IMR-90 (cell line): Measurements from ENCODE around the gene DNAJC3. TPM values are rescaled to one million over a fixed set of nuclear protein-coding genes. Genes with fewer than 3 reads are reported as not detected.

Experiments used
- ATAC-seq: fragments of 200-7000 bp; cut with Tn5 transposase; 2 replicates; pipeline ENCODE4 v1.9.1; 2020; ENCODE audit warnings: low read depth, mild to moderate bottlenecking, moderate library complexity
- BruUV-seq: library from RNA; stranded (reverse); fragments of 400-500 nt; replicated peaks from 2 replicates; lab custom pipeline; 2021; lab: Mats Ljungman, UMichigan
- CTCF ChIA-PET: fragments of 300-600 bp; formaldehyde crosslinking; extraction: SDS; loops from one replicate; lab custom pipeline; 2021; ENCODE audit warnings: antibody characterized with exemption; lab: Yijun Ruan, JAX
- POLR2A ChIA-PET: fragments of 300-600 bp; sonication (Branson Sonifier 250); formaldehyde crosslinking; loops from one replicate; lab custom pipeline; 2022; ENCODE audit warnings: antibody characterized with exemption; ENCODE audit not compliant: unreplicated experiment; lab: Charles Lee
- DNase-seq: peaks from one replicate; pipeline ENCODE4 v3.0.0; 2013
- H2AFZ ChIP-seq: replicated peaks from 2 replicates; pipeline ENCODE3; 2013; ENCODE audit warnings: low read length, mild to moderate bottlenecking; ENCODE audit not compliant: poor library complexity
- H2AK5ac ChIP-seq: 2 replicates; pipeline ENCODE4 v1.6.1; 2013; ENCODE audit warnings: low read depth, low read length, inconsistent platforms
- H2AK9ac ChIP-seq: replicated peaks from 2 replicates; pipeline ENCODE3; 2013; ENCODE audit warnings: mild to moderate bottlenecking, low read depth, low read length, moderate library complexity; ENCODE audit not compliant: poor library complexity
- H2BK120ac ChIP-seq: 2 replicates; pipeline ENCODE4 v1.6.1; 2013; ENCODE audit warnings: low read depth, low read length, inconsistent platforms
- H2BK15ac ChIP-seq: 3 replicates; pipeline ENCODE4 v1.6.1; 2013; ENCODE audit warnings: low read depth, low read length, inconsistent platforms
- H2BK20ac ChIP-seq: 2 replicates; pipeline ENCODE4 v1.6.1; 2013; ENCODE audit warnings: low read depth, mild to moderate bottlenecking, inconsistent platforms, low read length, moderate library complexity
- H2BK5ac ChIP-seq: 2 replicates; pipeline ENCODE4 v1.6.1; 2013; ENCODE audit warnings: mild to moderate bottlenecking, low read depth, low read length, inconsistent platforms; ENCODE audit not compliant: poor library complexity, severe bottlenecking
- H3K14ac ChIP-seq: replicated peaks from 2 replicates; pipeline ENCODE4 v1.6.1; 2013; ENCODE audit warnings: low read depth, low read length, inconsistent platforms
- H3K18ac ChIP-seq: 2 replicates; pipeline ENCODE4 v1.6.1; 2013; ENCODE audit warnings: low read depth, low read length, control low read depth
- H3K23ac ChIP-seq: 2 replicates; pipeline ENCODE4 v1.6.1; 2013; ENCODE audit warnings: low read depth, low read length, inconsistent platforms
- H3K27ac ChIP-seq: 2 replicates; pipeline ENCODE4 v1.5.1; 2013; ENCODE audit warnings: mild to moderate bottlenecking, control low read depth, low read length; ENCODE audit not compliant: insufficient read depth
- H3K27me3 ChIP-seq: 2 replicates; pipeline ENCODE4 v1.6.1; 2013; ENCODE audit warnings: low read length; ENCODE audit not compliant: control insufficient read depth, insufficient read depth
- H3K36me3 ChIP-seq: 2 replicates; pipeline ENCODE4 v1.6.1; 2013; ENCODE audit warnings: low read length, mixed read lengths; ENCODE audit not compliant: control insufficient read depth, insufficient read depth
- H3K4ac ChIP-seq: 2 replicates; pipeline ENCODE4 v1.6.1; 2013; ENCODE audit warnings: low read depth, low read length, inconsistent platforms
- H3K4me1 ChIP-seq: 2 replicates; pipeline ENCODE4 v1.6.1; 2013; ENCODE audit warnings: low read length, mixed read lengths; ENCODE audit not compliant: control insufficient read depth, insufficient read depth
- H3K4me2 ChIP-seq: 2 replicates; pipeline ENCODE4 v1.6.1; 2013; ENCODE audit warnings: low read depth, mild to moderate bottlenecking, control low read depth, low read length, moderate library complexity
- H3K4me3 ChIP-seq: 2 replicates; pipeline ENCODE4 v1.5.1; 2013; ENCODE audit warnings: low read depth, mild to moderate bottlenecking, control low read depth, low read length, moderate library complexity; ENCODE audit not compliant: insufficient read depth
- H3K56ac ChIP-seq: 2 replicates; pipeline ENCODE4 v1.6.1; 2013; ENCODE audit warnings: low read length, inconsistent platforms; ENCODE audit not compliant: insufficient read depth; ENCODE audit errors: extremely low read depth
- H3K79me1 ChIP-seq, 2 experiments: 2 replicates each; pipeline ENCODE4 v1.6.1; 2013; ENCODE audit warnings: low read length in 2 of 2, inconsistent platforms in 1 of 2, low read depth in 1 of 2
- H3K9ac ChIP-seq: 2 replicates; pipeline ENCODE4 v1.6.1; 2013; ENCODE audit warnings: low read depth, low read length, control low read depth
- H3K9me1 ChIP-seq: 2 replicates; pipeline ENCODE4 v1.6.1; 2013; ENCODE audit warnings: low read length, inconsistent platforms; ENCODE audit not compliant: insufficient read depth
- H3K9me3 ChIP-seq: 2 replicates; pipeline ENCODE4 v1.6.1; 2013; ENCODE audit warnings: low read length; ENCODE audit not compliant: control insufficient read depth, insufficient read depth
- H4K20me1 ChIP-seq: 2 replicates; pipeline ENCODE4 v1.6.1; 2013; ENCODE audit warnings: low read length, inconsistent platforms; ENCODE audit not compliant: insufficient read depth
- H4K5ac ChIP-seq: 2 replicates; pipeline ENCODE4 v1.6.1; 2013; ENCODE audit warnings: mild to moderate bottlenecking, low read depth, low read length, control low read depth
- H4K8ac ChIP-seq, 2 experiments: 2 replicates each; pipeline ENCODE4 v1.6.1; 2013; ENCODE audit warnings: low read depth in 2 of 2, low read length in 2 of 2, control low read depth in 1 of 2, inconsistent platforms in 1 of 2
- H4K91ac ChIP-seq: 2 replicates; pipeline ENCODE4 v1.6.1; 2013; ENCODE audit warnings: low read depth, low read length, inconsistent platforms; ENCODE audit not compliant: insufficient read depth
- BHLHE40 ChIP-seq: fragments of 150-350 bp; IDR thresholded peaks from 2 replicates; pipeline ENCODE4 v1.6.1; 2016; ENCODE audit warnings: mild to moderate bottlenecking, low read depth, low read length
- CHD1 ChIP-seq: IDR thresholded peaks from 2 replicates; pipeline ENCODE4 v1.6.1; 2012; ENCODE audit warnings: low read depth, low read length, improper control_type of control experiment
- FOS ChIP-seq: fragments of 150-350 bp; IDR thresholded peaks from 2 replicates; pipeline ENCODE4 v1.6.1; 2016; ENCODE audit warnings: low read depth, low read length
- MAFK ChIP-seq: IDR thresholded peaks from 2 replicates; pipeline ENCODE4 v1.6.1; 2012; ENCODE audit warnings: low read depth, low read length, improper control_type of control experiment
- MAZ ChIP-seq: IDR thresholded peaks from 2 replicates; pipeline ENCODE4 v1.6.1; 2012; ENCODE audit warnings: low read depth, mild to moderate bottlenecking, low read length, improper control_type of control experiment, moderate library complexity, borderline replicate concordance
- MXI1 ChIP-seq: IDR thresholded peaks from 2 replicates; pipeline ENCODE4 v1.6.1; 2012; ENCODE audit warnings: low read depth, mild to moderate bottlenecking, low read length, moderate library complexity, borderline replicate concordance
- NFE2L2 ChIP-seq: fragments of 150-350 bp; IDR thresholded peaks from 2 replicates; pipeline ENCODE4 v1.6.1; 2016; ENCODE audit warnings: low read depth, mild to moderate bottlenecking, low read length
- POLR2A ChIP-seq: IDR thresholded peaks from 2 replicates; pipeline ENCODE4 v1.6.1; 2012; ENCODE audit warnings: mild to moderate bottlenecking, low read depth, low read length
- RAD21 ChIP-seq: IDR thresholded peaks from 2 replicates; pipeline ENCODE4 v1.6.1; 2012; ENCODE audit warnings: low read length, improper control_type of control experiment
- RCOR1 ChIP-seq: IDR thresholded peaks from 2 replicates; pipeline ENCODE4 v1.6.1; 2012; ENCODE audit warnings: mild to moderate bottlenecking, low read length, improper control_type of control experiment; ENCODE audit not compliant: insufficient replicate concordance
- RFX5 ChIP-seq: IDR thresholded peaks from 2 replicates; pipeline ENCODE4 v1.8.0; 2012; ENCODE audit warnings: low read depth, mild to moderate bottlenecking, low read length, moderate library complexity
- SMC3 ChIP-seq: fragments of 150-350 bp; IDR thresholded peaks from 2 replicates; pipeline ENCODE4 v1.6.1; 2016; ENCODE audit warnings: low read depth, mild to moderate bottlenecking, antibody characterized with exemption, low read length, moderate library complexity
- WGBS, 2 experiments: methylation state at CpG; one replicate each; pipeline versions ENCODE4 v1.1.5 to v1.1.7; 2013; ENCODE audit warnings: missing lambda C conversion rate in 2 of 2; ENCODE audit not compliant: insufficient read length in 1 of 2; ENCODE audit errors: extremely low coverage in 2 of 2; 5-methylcytosine and 5-hydroxymethylcytosine counted together
- dilution Hi-C: fragments of 300-500 bp; cut with HindIII; formaldehyde crosslinking; loops from one replicate; pipeline ENCODE4 v1.14.3; 2018; ENCODE audit warnings: low sequenced_read_pairs; ENCODE audit not compliant: unreplicated experiment
- in situ Hi-C: fragments of 300-500 bp; cut with MboI; formaldehyde crosslinking; loops from 3 replicates; pipeline ENCODE4 v1.14.3; 2019; ENCODE audit warnings: low sequenced_read_pairs, inconsistent platforms, mixed read lengths
- intact Hi-C: fragments of 100-400 bp; cut with micrococcal nuclease; formaldehyde crosslinking; loops from 2 replicates; pipeline ENCODE4 v1.10.0; 2022
- polyA plus RNA-seq, 3 experiments: library from polyadenylated mRNA; depleted of rRNA; stranded (reverse); fragments of >200 nt; gene quantifications; 2 replicates each; pipeline ENCODE4 v1.2.3, GENCODE V29; 2012; ENCODE audit warnings: low replicate concordance in 1 of 3
- total RNA-seq: library from RNA; depleted of rRNA; stranded (reverse); fragments of >200 nt; gene quantifications from 2 replicates; pipeline ENCODE4 v1.2.3, GENCODE V29; 2012
- TF ChIP-seq, protein P1 (sequence below): fragments of 150-350 bp; IDR thresholded peaks from 2 replicates; pipeline ENCODE4 v1.6.1; 2016; ENCODE audit warnings: low read depth, mild to moderate bottlenecking, low read length, moderate library complexity, borderline replicate concordance
- TF ChIP-seq, protein P2 (sequence below): conservative IDR thresholded peaks from 2 replicates; pipeline ENCODE4 v1.5.1; 2012; ENCODE audit warnings: mild to moderate bottlenecking, low read depth, low read length, improper control_type of control experiment

DNAJC3 gene
- total and polyA plus RNA-seq, 2 of the 4 experiments (the other 2 are of a cell fraction): 10.7 to 28.5 TPM

GRCh38 chr13:95741584-95742563, 64.9 kb downstream of the DNAJC3 start:
- Histone ChIP-seq H3K4me3 (no peak overlapping the region), H3K18ac (no peak overlapping the region), H2AK5ac (no peak overlapping the region), H2BK15ac (no peak overlapping the region), H3K79me1 (peaks cover 20 to 31% of the 10 kb centered on the region in 2 experiments), H2BK5ac (no peak overlapping the region), H3K9me3 (no peaks in the 10 kb centered on the region), H2BK20ac (no peak overlapping the region), H2AFZ (no peak overlapping the region), H3K56ac (no peak overlapping the region), H4K91ac (no peak overlapping the region), H3K14ac (no peak overlapping the region), H3K27ac (no peak overlapping the region), H4K5ac (no peak overlapping the region), H3K4ac (no peak overlapping the region), H4K8ac (no peak overlapping the region), H3K9ac (no peak overlapping the region), H3K4me2 (no peak overlapping the region), H3K36me3 (no peaks in the 10 kb centered on the region), H4K20me1 (peaks cover 24% of the 10 kb centered on the region), H3K4me1 (no peaks in the 10 kb centered on the region), H3K23ac (no peak overlapping the region), H2AK9ac (no peak overlapping the region), H2BK120ac (no peak overlapping the region), H3K27me3 (no peaks in the 10 kb centered on the region), H3K9me1 (peaks cover 11% of the 10 kb centered on the region; the same call in 1 of the 2 replicates)
- in situ Hi-C loops (no loop called here), dilution Hi-C loops (no loop called here), intact Hi-C loops (no loop called here)
- BruUV-seq: no TSS peak
- POLR2A ChIA-PET: no interaction called here
- DNase-seq (no peak), ATAC-seq (no peak)
- 93% methylated on average over 3 of the region's 4 CpGs; no CpG with 5 or more reads in 1 of the 2 experiments for WGBS, 2 experiments
- CTCF ChIA-PET: no interaction called here
- TF ChIP-seq POLR2A: no peak
- TF ChIP-seq, protein P1, sequence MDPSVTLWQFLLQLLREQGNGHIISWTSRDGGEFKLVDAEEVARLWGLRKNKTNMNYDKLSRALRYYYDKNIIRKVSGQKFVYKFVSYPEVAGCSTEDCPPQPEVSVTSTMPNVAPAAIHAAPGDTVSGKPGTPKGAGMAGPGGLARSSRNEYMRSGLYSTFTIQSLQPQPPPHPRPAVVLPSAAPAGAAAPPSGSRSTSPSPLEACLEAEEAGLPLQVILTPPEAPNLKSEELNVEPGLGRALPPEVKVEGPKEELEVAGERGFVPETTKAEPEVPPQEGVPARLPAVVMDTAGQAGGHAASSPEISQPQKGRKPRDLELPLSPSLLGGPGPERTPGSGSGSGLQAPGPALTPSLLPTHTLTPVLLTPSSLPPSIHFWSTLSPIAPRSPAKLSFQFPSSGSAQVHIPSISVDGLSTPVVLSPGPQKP: no peak
- TF ChIP-seq RCOR1: no peak
- TF ChIP-seq, protein P2, sequence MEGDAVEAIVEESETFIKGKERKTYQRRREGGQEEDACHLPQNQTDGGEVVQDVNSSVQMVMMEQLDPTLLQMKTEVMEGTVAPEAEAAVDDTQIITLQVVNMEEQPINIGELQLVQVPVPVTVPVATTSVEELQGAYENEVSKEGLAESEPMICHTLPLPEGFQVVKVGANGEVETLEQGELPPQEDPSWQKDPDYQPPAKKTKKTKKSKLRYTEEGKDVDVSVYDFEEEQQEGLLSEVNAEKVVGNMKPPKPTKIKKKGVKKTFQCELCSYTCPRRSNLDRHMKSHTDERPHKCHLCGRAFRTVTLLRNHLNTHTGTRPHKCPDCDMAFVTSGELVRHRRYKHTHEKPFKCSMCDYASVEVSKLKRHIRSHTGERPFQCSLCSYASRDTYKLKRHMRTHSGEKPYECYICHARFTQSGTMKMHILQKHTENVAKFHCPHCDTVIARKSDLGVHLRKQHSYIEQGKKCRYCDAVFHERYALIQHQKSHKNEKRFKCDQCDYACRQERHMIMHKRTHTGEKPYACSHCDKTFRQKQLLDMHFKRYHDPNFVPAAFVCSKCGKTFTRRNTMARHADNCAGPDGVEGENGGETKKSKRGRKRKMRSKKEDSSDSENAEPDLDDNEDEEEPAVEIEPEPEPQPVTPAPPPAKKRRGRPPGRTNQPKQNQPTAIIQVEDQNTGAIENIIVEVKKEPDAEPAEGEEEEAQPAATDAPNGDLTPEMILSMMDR: no peak
- TF ChIP-seq CHD1: no peak
- TF ChIP-seq SMC3: no peak
- TF ChIP-seq MXI1: no peak
- no peak for TF ChIP-seq FOS
- no peak for TF ChIP-seq RAD21
- no peak for TF ChIP-seq BHLHE40
- no peak for TF ChIP-seq RFX5
- no peak for TF ChIP-seq MAZ
- TF ChIP-seq NFE2L2: no peak
- no peak for TF ChIP-seq MAFK
